Neural progenitor cell (in vitro differentiated cells): ENCODE measurements around the gene VAV2. TPM values are rescaled to one million over a fixed set of nuclear protein-coding genes. Genes with fewer than 3 reads are reported as not detected.

Experiments
- DNase-seq: peaks from one replicate; pipeline ENCODE4 v3.0.0-alpha.2; 2016; ENCODE audit warnings: low spot score
- H2AFZ ChIP-seq: fragments of 200-600 bp; sonication (generic); replicated peaks from 2 replicates; pipeline ENCODE4 v1.6.1; 2016; ENCODE audit warnings: antibody characterized with exemption
- H3F3A ChIP-seq: fragments of 200-600 bp; sonication (generic); 2 replicates; pipeline ENCODE4 v1.6.1; 2016; ENCODE audit warnings: antibody characterized with exemption, low read depth
- H3K27ac ChIP-seq: fragments of 200-600 bp; sonication (generic); 2 replicates; pipeline ENCODE4 v1.5.1; 2016; ENCODE audit warnings: mild to moderate bottlenecking
- H3K27me3 ChIP-seq: fragments of 200-600 bp; sonication (generic); 2 replicates; pipeline ENCODE4 v1.6.1; 2016; ENCODE audit warnings: mild to moderate bottlenecking, moderate library complexity
- H3K36me3 ChIP-seq: fragments of 200-600 bp; sonication (generic); 2 replicates; pipeline ENCODE4 v1.5.1; 2016
- H3K4me1 ChIP-seq: fragments of 200-600 bp; sonication (generic); 2 replicates; pipeline ENCODE4 v1.6.1; 2016; ENCODE audit warnings: mixed run types
- H3K4me2 ChIP-seq: fragments of 200-600 bp; sonication (generic); 2 replicates; pipeline ENCODE4 v1.6.1; 2016
- H3K4me3 ChIP-seq: fragments of 200-600 bp; sonication (generic); 2 replicates; pipeline ENCODE4 v1.5.1; 2016
- H3K79me2 ChIP-seq: fragments of 200-600 bp; sonication (generic); 2 replicates; pipeline ENCODE4 v1.6.1; 2016; ENCODE audit warnings: low read depth
- H3K9ac ChIP-seq: fragments of 200-600 bp; sonication (generic); 2 replicates; pipeline ENCODE4 v1.6.1; 2016
- H3K9me3 ChIP-seq: fragments of 200-600 bp; sonication (generic); 2 replicates; pipeline ENCODE4 v1.5.1; 2016; ENCODE audit warnings: low read depth
- H4K20me1 ChIP-seq: fragments of 200-600 bp; sonication (generic); 2 replicates; pipeline ENCODE4 v1.6.1; 2016; ENCODE audit warnings: low read depth
- H3K27ac Mint-ChIP-seq: 3 replicates; pipeline ENCODE4 v1.8.0; 2021; ENCODE audit warnings: mixed read lengths
- H3K27me3 Mint-ChIP-seq: 2 replicates; pipeline ENCODE4 v1.8.0; 2022; ENCODE audit warnings: low read depth, mild to moderate bottlenecking, inconsistent platforms, moderate library complexity, mixed read lengths; ENCODE audit not compliant: insufficient read depth
- H3K36me3 Mint-ChIP-seq: 3 replicates; pipeline ENCODE4 v1.8.0; 2021; ENCODE audit warnings: mixed read lengths
- H3K4me1 Mint-ChIP-seq: 3 replicates; pipeline ENCODE4 v1.8.0; 2021; ENCODE audit warnings: mixed read lengths
- H3K4me3 Mint-ChIP-seq: 3 replicates; pipeline ENCODE4 v1.8.0; 2021; ENCODE audit warnings: mild to moderate bottlenecking, moderate library complexity, mixed read lengths
- H3K9me3 Mint-ChIP-seq: 3 replicates; pipeline ENCODE4 v1.8.0; 2020; ENCODE audit warnings: mixed read lengths
- CTCF ChIP-seq: fragments of 200-600 bp; sonication (generic); IDR thresholded peaks from 2 replicates; pipeline ENCODE4 v1.5.1; 2017; ENCODE audit warnings: antibody characterized with exemption, mild to moderate bottlenecking
- EZH2 ChIP-seq: fragments of 200-600 bp; sonication (generic); IDR thresholded peaks from 2 replicates; pipeline ENCODE4 v1.6.1; 2017; ENCODE audit warnings: antibody characterized with exemption, mild to moderate bottlenecking, moderate library complexity
- EZH2phosphoT487 ChIP-seq: fragments of 200-600 bp; sonication (generic); IDR thresholded peaks from 2 replicates; pipeline ENCODE4 v1.6.1; 2017; ENCODE audit warnings: antibody characterized with exemption
- total RNA-seq: library from RNA; depleted of rRNA; stranded (reverse); fragments of >200 nt; gene quantifications from 2 replicates; pipeline ENCODE4 v1.2.3, GENCODE V29; 2015; ENCODE audit warnings: low replicate concordance

The VAV2 gene
- total RNA-seq, 1 donor from 2014 or later = 12.9 TPM

- no peak overlapping the region for H3K27ac Mint-ChIP-seq
- Histone ChIP-seq H3K79me2 (no peaks in the 10 kb centered on the region), H3K4me1 (no peaks in the 10 kb centered on the region), H3K27me3 (no peaks in the 10 kb centered on the region), H2AFZ (no peak overlapping the region), H3K9ac (no peak overlapping the region), H4K20me1 (no peaks in the 10 kb centered on the region), H3K9me3 (no peaks in the 10 kb centered on the region), H3F3A (no peaks in the 10 kb centered on the region), H3K36me3 (peaks cover 9% of the 10 kb centered on the region), H3K27ac (no peak overlapping the region), H3K4me2 (no peak overlapping the region), H3K4me3 (no peak overlapping the region)
- no peak overlapping the region for H3K4me3 Mint-ChIP-seq
- DNase-seq = no peak
- no peaks in the 10 kb centered on the region for H3K4me1 Mint-ChIP-seq
- peaks cover 46% of the 10 kb centered on the region for H3K36me3 Mint-ChIP-seq
- H3K27me3 Mint-ChIP-seq = peaks cover 2% of the 10 kb centered on the region
- no peak for TF ChIP-seq CTCF
- peaks cover 14% of the 10 kb centered on the region for H3K9me3 Mint-ChIP-seq
Observed at GRCh38 chr9:133769511-133770075, 222.5 kb downstream of the VAV2 start.

GRCh38 chr9:133768859-133769510 is 223.1 kb downstream of the VAV2 start:
- H3K27me3 ChIP-seq = no peaks in the 10 kb centered on the region
- H4K20me1 ChIP-seq = no peaks in the 10 kb centered on the region
- no peak overlapping the region for H2AFZ ChIP-seq
- no peak overlapping the region for H3K4me2 ChIP-seq
- no peaks in the 10 kb centered on the region for H3K9me3 ChIP-seq
- H3K4me1 Mint-ChIP-seq = no peaks in the 10 kb centered on the region
- no peak overlapping the region for H3K4me3 Mint-ChIP-seq
- no peaks in the 10 kb centered on the region for H3K4me1 ChIP-seq
- no peaks in the 10 kb centered on the region for H3F3A ChIP-seq
- no peak overlapping the region for H3K27ac ChIP-seq
- H3K4me3 ChIP-seq = no peak overlapping the region
- H3K9me3 Mint-ChIP-seq = peaks cover 14% of the 10 kb centered on the region
- H3K36me3 ChIP-seq = peaks cover 9% of the 10 kb centered on the region
- no peaks in the 10 kb centered on the region for H3K79me2 ChIP-seq
- no peak overlapping the region for H3K27ac Mint-ChIP-seq
- TF ChIP-seq CTCF (peak; percentile 11), EZH2 (no peak)
- H3K9ac ChIP-seq = no peak overlapping the region
- peaks cover 2% of the 10 kb centered on the region for H3K27me3 Mint-ChIP-seq
- peaks cover 51% of the 10 kb centered on the region for H3K36me3 Mint-ChIP-seq
- no peak for DNase-seq

- Histone ChIP-seq H3K9ac (no peak overlapping the region), H3K4me2 (no peak overlapping the region), H3K79me2 (no peaks in the 10 kb centered on the region), H3K9me3 (no peaks in the 10 kb centered on the region), H3K4me3 (no peak overlapping the region), H3K27ac (no peak overlapping the region), H2AFZ (no peak overlapping the region), H4K20me1 (no peaks in the 10 kb centered on the region), H3K36me3 (peaks cover 9% of the 10 kb centered on the region), H3K27me3 (no peaks in the 10 kb centered on the region), H3F3A (no peaks in the 10 kb centered on the region), H3K4me1 (no peaks in the 10 kb centered on the region)
- no peak for TF ChIP-seq EZH2
- TF ChIP-seq EZH2phosphoT487 = no peak
- TF ChIP-seq CTCF = no peak
- peaks cover 14% of the 10 kb centered on the region for H3K9me3 Mint-ChIP-seq
- H3K27me3 Mint-ChIP-seq = peaks cover 2% of the 10 kb centered on the region
- H3K4me3 Mint-ChIP-seq = no peak overlapping the region
- H3K4me1 Mint-ChIP-seq = no peaks in the 10 kb centered on the region
- peaks cover 54% of the 10 kb centered on the region for H3K36me3 Mint-ChIP-seq
- DNase-seq = no peak
- H3K27ac Mint-ChIP-seq = no peak overlapping the region
Observed at GRCh38 chr9:133768371-133768858, 223.7 kb downstream of the VAV2 start.
